ENCODE data around the gene REP15.
"Not testable (repeated sequence)": the region's sequence is repeated elsewhere in the genome, so short reads cannot be mapped to it uniquely, and the experiment has no call there.

Gene REP15
- total RNA-seq, result 0 to 0.04 reads per million in 2 experiments

- no peak for DNase-seq (ENCODE audit: low read depth)
Measured at GRCh38 chr12:27696293-27696652, at the start of gene REP15. Gene REP15 (plus strand): TSS chr12:27696447. CDS start chr12:27696563, 116 bp downstream.

- no peak for DNase-seq (ENCODE audit: low read depth)
Measured at GRCh38 chr12:27650011-27650410, 46.2 kb upstream of the REP15 start.

GRCh38 chr12:27651201-27651600 lies 45.0 kb upstream of the REP15 start:
- DNase-seq (ENCODE audit: low read depth), result no peak

DNA sequence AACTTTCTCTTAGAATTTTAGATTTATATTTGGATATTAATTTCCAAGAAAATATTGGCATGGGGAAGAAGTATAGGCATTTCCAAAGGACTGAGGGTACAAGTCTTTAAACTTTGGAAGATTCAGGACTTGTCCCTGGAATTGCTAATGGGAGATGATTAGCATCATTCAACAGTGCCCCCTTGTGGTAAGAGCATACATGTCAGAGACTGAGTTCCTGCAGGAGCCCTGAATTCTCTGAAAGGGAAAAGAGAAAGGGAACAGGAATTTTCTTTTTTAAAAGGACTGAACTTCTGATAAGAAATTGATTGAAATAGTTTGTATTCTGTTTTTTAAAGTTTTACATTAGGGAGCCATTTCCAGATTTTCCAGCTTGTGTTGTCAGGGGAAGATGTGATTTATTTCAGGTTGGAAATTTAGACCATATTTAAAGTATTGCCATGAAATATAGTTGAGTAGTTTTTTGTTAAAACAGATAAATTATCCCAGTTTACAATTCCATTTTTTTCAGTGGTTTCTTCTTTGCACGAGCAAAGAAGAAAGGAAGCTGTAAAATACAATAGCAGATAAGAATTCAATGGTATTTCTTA lies 44.0 kb upstream of the REP15 start:
- DNase-seq (ENCODE audit: low read depth), result no peak

DNA sequence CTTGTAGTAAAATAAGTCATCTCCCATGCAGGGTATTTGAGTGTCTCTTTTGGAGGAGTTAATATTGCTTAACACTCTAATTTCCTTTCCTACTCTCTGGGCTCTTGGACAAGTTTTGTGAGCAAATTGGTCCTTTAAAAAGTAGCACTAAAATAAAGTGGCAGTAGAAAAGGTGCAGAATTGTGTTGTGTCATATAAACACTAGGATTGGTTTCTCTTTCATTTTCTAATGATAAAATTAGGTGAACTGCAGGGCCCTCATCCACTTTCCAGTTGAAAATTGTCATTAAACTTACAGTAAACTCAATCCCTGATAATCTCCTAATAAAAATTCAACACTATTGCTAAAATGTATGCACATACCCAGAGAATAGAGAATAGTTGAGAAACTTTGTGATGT lies 42.6 kb upstream of the REP15 start:
- no peak for DNase-seq (ENCODE audit: low read depth)

- not testable (repeated sequence) for DNase-seq (ENCODE audit: low read depth)
Measured at GRCh38 chr12:27655476-27655875, 40.8 kb upstream of the REP15 start.

- no peak for DNase-seq (ENCODE audit: low read depth)
Measured at GRCh38 chr12:27657296-27657695, 39.0 kb upstream of the REP15 start.

GRCh38 chr12:27665704-27666103 lies 30.5 kb upstream of the REP15 start:
- no peak for DNase-seq (ENCODE audit: low read depth)

DNA sequence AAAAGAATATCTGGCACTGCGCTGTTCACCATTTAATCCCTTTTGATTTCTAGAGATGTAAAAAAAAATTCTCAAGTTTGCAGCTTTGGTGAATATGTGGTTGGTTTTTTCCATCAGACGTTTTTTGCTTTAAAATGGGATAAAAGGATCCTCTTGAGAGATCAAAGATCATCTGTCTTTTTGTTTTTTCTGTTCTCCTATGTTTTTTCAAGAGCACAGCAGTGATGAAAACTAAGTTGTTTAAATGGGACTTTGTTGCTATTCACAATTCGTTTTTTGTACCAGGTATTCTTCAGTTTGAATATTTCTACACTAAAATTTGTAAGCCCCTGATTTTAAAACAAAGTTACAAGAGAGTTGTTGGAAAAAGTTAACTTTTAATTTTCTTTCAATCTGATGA lies 29.7 kb upstream of the REP15 start:
- no peak for DNase-seq (ENCODE audit: low read depth)

- DNase-seq (ENCODE audit: low read depth), result no peak
Measured at GRCh38 chr12:27667540-27667939, 28.7 kb upstream of the REP15 start.

DNA sequence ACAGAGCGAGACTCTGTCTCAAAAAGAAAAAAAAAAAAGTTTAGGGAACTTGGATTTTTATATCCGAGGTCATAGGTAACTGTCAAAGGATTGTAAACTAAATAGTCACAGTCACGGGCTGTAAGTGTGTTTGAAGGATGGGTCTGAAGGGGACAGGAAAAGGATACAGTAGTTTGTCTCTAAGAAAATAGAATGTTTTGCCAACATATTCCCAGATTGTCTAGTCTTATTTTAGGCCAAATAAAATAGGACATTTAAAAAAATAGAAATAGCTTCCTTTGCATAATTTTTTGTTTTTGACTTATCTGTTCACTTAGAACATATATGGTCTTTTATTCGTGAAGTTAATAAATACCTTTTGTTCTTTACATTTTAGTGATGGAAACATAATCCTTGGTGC lies 24.2 kb upstream of the REP15 start:
- DNase-seq (ENCODE audit: low read depth), result no peak

- no peak for DNase-seq (ENCODE audit: low read depth)
Measured at GRCh38 chr12:27672643-27673042, 23.6 kb upstream of the REP15 start.

GRCh38 chr12:27673101-27673718 lies 23.0 kb upstream of the REP15 start:
- DNase-seq (ENCODE audit: low read depth), result no peak

DNA sequence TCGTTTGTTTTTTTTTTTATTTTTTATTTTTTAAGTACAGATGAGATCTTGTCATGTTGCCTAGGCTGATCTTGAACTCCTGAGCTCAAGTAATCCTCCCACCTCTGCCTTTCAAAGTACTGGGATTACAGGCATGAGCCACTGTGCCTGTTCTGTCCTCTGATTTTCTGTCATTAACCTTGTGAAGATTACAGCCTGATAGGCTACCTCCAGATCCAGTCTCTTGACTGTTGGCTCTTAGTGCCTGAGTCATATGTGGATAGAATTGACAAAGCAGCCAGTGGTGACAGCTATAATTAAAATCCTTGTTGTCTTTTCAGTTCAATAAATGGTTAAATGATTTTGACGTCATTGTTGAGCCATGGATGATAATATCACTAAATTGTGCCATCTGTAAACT lies 21.3 kb upstream of the REP15 start:
- no peak for DNase-seq (ENCODE audit: low read depth)

DNA sequence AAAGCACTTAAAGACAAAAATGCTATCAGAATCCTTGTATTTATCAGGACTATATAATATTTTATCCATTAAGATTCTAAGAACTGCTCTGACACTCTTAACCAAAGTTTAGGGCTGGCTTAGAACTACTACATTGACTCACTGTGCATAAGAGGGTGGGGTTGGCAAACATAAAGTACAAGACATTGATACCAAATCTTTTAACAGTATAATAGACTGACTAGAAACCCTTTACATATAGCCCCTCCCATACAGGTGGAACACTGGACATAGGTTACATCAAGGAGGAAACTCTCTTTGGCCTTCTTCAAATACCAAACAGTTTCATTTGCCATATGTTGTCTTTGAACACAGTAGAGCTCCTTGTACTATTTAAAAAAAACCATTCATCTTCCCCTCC lies 15.6 kb upstream of the REP15 start:
- no peak for DNase-seq (ENCODE audit: low read depth)

GRCh38 chr12:27682534-27682933 lies 13.7 kb upstream of the REP15 start:
- no peak for DNase-seq (ENCODE audit: low read depth)

- no peak for DNase-seq (ENCODE audit: low read depth)
Measured at GRCh38 chr12:27685274-27685673, 11.0 kb upstream of the REP15 start.

GRCh38 chr12:27686147-27686546 lies 10.1 kb upstream of the REP15 start:
- no peak for DNase-seq (ENCODE audit: low read depth)

DNA sequence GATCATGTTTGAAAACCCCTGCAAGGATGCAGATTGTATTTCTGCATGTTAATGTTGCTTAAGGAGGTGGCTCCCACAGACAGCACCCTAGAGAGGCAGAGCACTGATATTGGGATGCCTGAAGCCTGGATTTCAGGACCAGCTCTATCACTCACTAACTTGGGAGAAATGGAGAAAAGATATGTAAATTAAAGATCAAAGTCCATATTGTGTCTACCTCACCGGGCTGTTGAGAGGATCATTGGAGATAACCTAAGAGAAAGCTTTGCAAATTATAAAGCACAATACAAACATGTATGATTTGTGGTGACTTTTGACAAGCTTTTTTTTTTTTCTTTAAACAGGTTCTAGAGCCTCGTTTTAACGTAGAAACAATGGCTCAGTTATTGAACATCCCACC lies 7.6 kb upstream of the REP15 start:
- DNase-seq (ENCODE audit: low read depth), result no peak

- DNase-seq (ENCODE audit: low read depth), result no peak
Measured at GRCh38 chr12:27689558-27690180, 6.6 kb upstream of the REP15 start.

- DNase-seq (ENCODE audit: low read depth), result no peak
Measured at GRCh38 chr12:27693403-27693802, 2.8 kb upstream of the REP15 start.

DNA sequence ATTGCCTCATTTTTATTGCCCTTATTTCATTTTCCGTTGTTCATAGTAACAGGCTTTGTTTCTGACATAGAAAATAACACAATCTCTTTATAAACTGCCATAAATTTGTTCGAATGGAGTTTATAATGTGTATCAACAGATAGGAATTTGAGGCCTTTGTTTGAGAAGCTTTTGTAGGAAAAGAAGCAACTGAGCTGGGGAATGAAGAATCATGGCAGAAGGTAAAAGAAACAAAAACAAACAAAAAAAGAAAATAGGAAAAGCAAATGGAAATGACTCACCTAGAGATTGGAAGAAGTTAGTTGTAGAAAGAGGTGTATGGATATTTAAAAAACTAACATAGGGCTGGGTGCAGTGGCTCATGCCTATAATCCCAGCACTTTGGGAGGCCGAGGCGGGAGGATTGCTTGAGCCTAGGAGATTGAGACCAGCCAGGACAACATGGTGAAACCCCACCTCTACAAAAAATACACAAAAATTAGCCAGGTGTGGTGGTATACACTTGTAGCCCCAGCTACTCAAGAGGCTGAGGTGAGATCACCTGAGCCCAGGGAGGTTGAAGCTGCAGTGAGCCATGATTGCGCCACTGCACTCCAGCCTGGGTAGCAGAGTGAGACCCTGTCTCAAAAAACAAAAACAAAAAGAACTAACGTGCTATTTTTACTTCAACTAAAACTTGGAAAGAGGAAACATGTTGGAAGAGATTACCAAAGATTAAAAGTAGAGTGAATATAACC lies 523 bp upstream of the REP15 start:
- DNase-seq (ENCODE audit: low read depth), result no peak

Measured in T follicular helper cell (primary cell).